Nephron (organoid): ENCODE results near the gene DNPH1.

ENCODE experiments used
- H3K27ac Mint-ChIP-seq, 3 experiments: 2 replicates each; pipeline ENCODE4 v1.8.0; 2020; ENCODE audit warnings: mixed read lengths in 3 of 3, mild to moderate bottlenecking in 2 of 3, moderate library complexity in 1 of 3
- H3K27me3 Mint-ChIP-seq: 2 replicates; pipeline ENCODE4 v1.8.0; 2021; ENCODE audit warnings: low read depth, mild to moderate bottlenecking, moderate library complexity, mixed read lengths
- H3K36me3 Mint-ChIP-seq: 2 replicates; pipeline ENCODE4 v1.8.0; 2020; ENCODE audit warnings: low read depth, mixed read lengths
- H3K4me1 Mint-ChIP-seq: 2 replicates; pipeline ENCODE4 v1.8.0; 2020; ENCODE audit warnings: mixed read lengths
- H3K4me3 Mint-ChIP-seq, 3 experiments: 2 replicates each; pipeline ENCODE4 v1.8.0; 2020; ENCODE audit warnings: mild to moderate bottlenecking in 3 of 3, mixed read lengths in 3 of 3, moderate library complexity in 2 of 3
- H3K9me3 Mint-ChIP-seq: 2 replicates; pipeline ENCODE4 v1.8.0; 2020; ENCODE audit warnings: mixed read lengths
- CTCF ChIP-seq, 3 experiments: fragments of 200-600 bp; sonication (generic); IDR thresholded peaks; one replicate each; pipeline ENCODE4 v1.5.0; 2021; ENCODE audit warnings: antibody characterized with exemption in 3 of 3; ENCODE audit not compliant: unreplicated experiment in 3 of 3

The DNPH1 gene

GRCh38 chr6:43184268-43184985 is 44.9 kb downstream of the DNPH1 start:
- Mint-ChIP-seq H3K9me3 (no peaks in the 10 kb centered on the region), H3K27ac (no peak overlapping the region), H3K36me3 (peaks cover 33% of the 10 kb centered on the region), H3K4me3 (peak overlapping the region; percentile 55 to 96 (median 69)), H3K4me1 (peaks cover 32% of the 10 kb centered on the region), H3K27me3 (no peaks in the 10 kb centered on the region)
- TF ChIP-seq CTCF (IDR thresholded peaks at IDR 0.05; ENCODE audit: unreplicated experiment in 3 of 3) = no peak

- Mint-ChIP-seq H3K36me3 (peaks cover 34% of the 10 kb centered on the region), H3K4me1 (peaks cover 32% of the 10 kb centered on the region), H3K4me3 (peak overlapping the region; percentile 88 to 96 (median 90)), H3K9me3 (no peaks in the 10 kb centered on the region), H3K27me3 (no peaks in the 10 kb centered on the region), H3K27ac (peak overlapping the region; percentile 43 to 89 (median 58))
- no peak for TF ChIP-seq CTCF (IDR thresholded peaks at IDR 0.05; ENCODE audit: unreplicated experiment in 3 of 3)
These were observed 45.8 kb downstream of the DNPH1 start for GRCh38 chr6:43183441-43183840.

- H3K4me1 Mint-ChIP-seq = peaks cover 32% of the 10 kb centered on the region
- no peak for TF ChIP-seq CTCF (IDR thresholded peaks at IDR 0.05; ENCODE audit: unreplicated experiment in 3 of 3)
- peaks cover 28% of the 10 kb centered on the region for H3K36me3 Mint-ChIP-seq
- no peaks in the 10 kb centered on the region for H3K9me3 Mint-ChIP-seq
- H3K27ac Mint-ChIP-seq = peak within 1 kb of the TSS; percentile 83 to 91 (median 89)
- H3K27me3 Mint-ChIP-seq = no peaks in the 10 kb centered on the region
- peak within 1 kb of the TSS; percentile 88 to 96 (median 90) for H3K4me3 Mint-ChIP-seq
These were observed 47.1 kb downstream of the DNPH1 start, which contains the start of gene CUL9 for GRCh38 chr6:43181942-43182860. CUL9 (plus strand) TSS chr6:43182196; CDS start chr6:43184311, 2,115 bp downstream.

- no peaks in the 10 kb centered on the region for H3K9me3 Mint-ChIP-seq
- no peak for TF ChIP-seq CTCF (IDR thresholded peaks at IDR 0.05; ENCODE audit: unreplicated experiment in 3 of 3)
- H3K4me3 Mint-ChIP-seq = peak overlapping the region; percentile 88 to 96 (median 90)
- H3K36me3 Mint-ChIP-seq = peaks cover 29% of the 10 kb centered on the region
- H3K27me3 Mint-ChIP-seq = no peaks in the 10 kb centered on the region
- peaks cover 32% of the 10 kb centered on the region for H3K4me1 Mint-ChIP-seq
- peak overlapping the region; percentile 83 to 91 (median 89) for H3K27ac Mint-ChIP-seq
These were observed 47.7 kb downstream of the DNPH1 start for GRCh38 chr6:43181621-43181941.

GRCh38 chr6:43180985-43181384 is 48.3 kb downstream of the DNPH1 start:
- peak overlapping the region; percentile 88 to 96 (median 90) for H3K4me3 Mint-ChIP-seq
- H3K27me3 Mint-ChIP-seq = no peaks in the 10 kb centered on the region
- peaks cover 32% of the 10 kb centered on the region for H3K4me1 Mint-ChIP-seq
- no peaks in the 10 kb centered on the region for H3K9me3 Mint-ChIP-seq
- H3K36me3 Mint-ChIP-seq = peaks cover 29% of the 10 kb centered on the region
- peak overlapping the region; percentile 83 to 91 (median 89) for H3K27ac Mint-ChIP-seq
- TF ChIP-seq CTCF (IDR thresholded peaks at IDR 0.05; ENCODE audit: unreplicated experiment in 3 of 3) = no peak
